ENCODE data around the gene ZNF594. TPM values are rescaled to one million over a fixed set of nuclear protein-coding genes. Genes with fewer than 3 reads are reported as not detected.
"Not testable (repeated sequence)": the region's sequence is repeated elsewhere in the genome, so short reads cannot be mapped to it uniquely, and the experiment has no call there.

Gene ZNF594
- total RNA-seq, 1 experiment from 2014 or later: 1.9 TPM

DNA sequence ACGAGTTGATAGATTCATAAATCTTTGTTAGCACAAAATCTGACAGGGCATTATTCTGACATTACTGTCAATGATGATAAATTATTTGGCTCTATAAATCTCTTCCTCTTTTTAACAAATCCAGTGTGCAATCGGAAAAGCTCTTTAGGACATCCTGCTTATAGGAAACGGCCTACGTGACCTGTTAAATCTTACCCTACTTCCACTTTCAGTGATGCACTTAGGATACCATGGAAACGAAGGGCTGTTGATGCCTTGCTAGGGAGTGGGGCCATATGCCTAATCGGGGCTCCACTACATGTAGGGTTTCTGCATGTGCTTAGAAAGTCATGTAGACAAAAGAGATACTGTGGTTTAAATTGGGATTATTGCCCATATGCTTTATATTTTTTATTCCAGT is 27.2 kb downstream of the ZNF594 start:
- intact Hi-C loops (cut with micrococcal nuclease): no loop called here
- ChIA-PET POLR2A (no interaction called here), CTCF (no interaction called here)
- Mint-ChIP-seq H3K27ac (ENCODE audit: low read depth, unreplicated experiment) (no peak overlapping the region), H3K36me3 (ENCODE audit: insufficient read depth, unreplicated experiment) (no peaks in the 10 kb centered on the region), H3K27me3 (ENCODE audit: insufficient read depth, unreplicated experiment) (peaks cover 5% of the 10 kb centered on the region), H3K4me1 (ENCODE audit: insufficient read depth, unreplicated experiment) (no peaks in the 10 kb centered on the region), H3K4me3 (ENCODE audit: unreplicated experiment) (no peak overlapping the region), H3K9me3 (ENCODE audit: unreplicated experiment) (no peaks in the 10 kb centered on the region)
- TF ChIP-seq, protein P1, sequence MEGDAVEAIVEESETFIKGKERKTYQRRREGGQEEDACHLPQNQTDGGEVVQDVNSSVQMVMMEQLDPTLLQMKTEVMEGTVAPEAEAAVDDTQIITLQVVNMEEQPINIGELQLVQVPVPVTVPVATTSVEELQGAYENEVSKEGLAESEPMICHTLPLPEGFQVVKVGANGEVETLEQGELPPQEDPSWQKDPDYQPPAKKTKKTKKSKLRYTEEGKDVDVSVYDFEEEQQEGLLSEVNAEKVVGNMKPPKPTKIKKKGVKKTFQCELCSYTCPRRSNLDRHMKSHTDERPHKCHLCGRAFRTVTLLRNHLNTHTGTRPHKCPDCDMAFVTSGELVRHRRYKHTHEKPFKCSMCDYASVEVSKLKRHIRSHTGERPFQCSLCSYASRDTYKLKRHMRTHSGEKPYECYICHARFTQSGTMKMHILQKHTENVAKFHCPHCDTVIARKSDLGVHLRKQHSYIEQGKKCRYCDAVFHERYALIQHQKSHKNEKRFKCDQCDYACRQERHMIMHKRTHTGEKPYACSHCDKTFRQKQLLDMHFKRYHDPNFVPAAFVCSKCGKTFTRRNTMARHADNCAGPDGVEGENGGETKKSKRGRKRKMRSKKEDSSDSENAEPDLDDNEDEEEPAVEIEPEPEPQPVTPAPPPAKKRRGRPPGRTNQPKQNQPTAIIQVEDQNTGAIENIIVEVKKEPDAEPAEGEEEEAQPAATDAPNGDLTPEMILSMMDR (IDR thresholded peaks at IDR 0.05; ENCODE audit: unreplicated experiment): no peak
- no peak for DNase-seq (ENCODE audit: unreplicated experiment)
- BruUV-seq (replicated peaks): no TSS peak

DNA sequence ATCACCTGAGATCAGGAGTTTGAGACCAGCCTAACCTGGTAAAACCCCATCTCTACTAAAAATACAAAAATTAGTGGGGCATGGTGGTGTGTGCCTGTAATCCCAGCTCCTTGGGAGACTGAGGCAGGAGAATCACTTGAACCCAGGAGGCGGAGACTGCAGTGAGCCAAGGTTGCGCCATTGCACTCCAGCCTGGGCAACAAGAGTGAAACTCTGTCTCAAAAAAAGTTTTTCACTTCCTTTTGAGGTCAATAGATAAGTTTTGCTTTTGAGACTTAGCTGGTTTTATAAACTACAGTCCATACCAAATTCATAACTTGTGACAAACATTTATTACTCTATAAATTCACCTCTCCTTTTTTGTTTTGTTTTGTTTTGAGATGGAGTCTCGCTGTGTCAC is 29.9 kb downstream of the ZNF594 start:
- POLR2A ChIA-PET: interaction anchor here (0.7 kb wide), 1 partner anchor 708 kb away, joined by 3 read pairs; no protein-coding TSS in a partner anchor
- CTCF ChIA-PET; H3K9me3 Mint-ChIP-seq (ENCODE audit: unreplicated experiment); intact Hi-C loops (cut with micrococcal nuclease); H3K36me3 Mint-ChIP-seq (ENCODE audit: insufficient read depth, unreplicated experiment); DNase-seq (ENCODE audit: unreplicated experiment); H3K4me1 Mint-ChIP-seq (ENCODE audit: insufficient read depth, unreplicated experiment); BruUV-seq (replicated peaks); H3K27ac Mint-ChIP-seq (ENCODE audit: low read depth, unreplicated experiment); H3K4me3 Mint-ChIP-seq (ENCODE audit: unreplicated experiment): not testable (repeated sequence)
- H3K27me3 Mint-ChIP-seq (ENCODE audit: insufficient read depth, unreplicated experiment): peaks cover 26% of the 10 kb centered on the region

DNA sequence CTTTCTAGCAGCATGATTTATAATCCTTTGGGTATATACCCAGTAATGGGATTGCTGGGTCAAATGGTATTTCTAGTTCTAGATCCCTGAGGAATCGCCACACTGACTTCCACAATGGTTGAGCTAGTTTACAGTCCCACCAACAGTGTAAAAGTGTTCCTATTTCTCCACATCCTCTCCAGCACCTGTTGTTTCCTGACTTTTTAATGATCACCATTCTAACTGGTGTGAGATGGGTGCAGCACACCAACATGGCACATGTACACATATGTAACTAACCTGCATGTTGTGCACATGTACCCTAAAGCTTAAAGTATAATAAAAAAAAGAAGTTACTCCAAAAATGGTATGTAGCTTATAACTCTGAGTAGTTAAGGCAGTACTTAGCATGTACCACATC is 31.0 kb downstream of the ZNF594 start:
- DNase-seq (ENCODE audit: unreplicated experiment); H3K36me3 Mint-ChIP-seq (ENCODE audit: insufficient read depth, unreplicated experiment); H3K4me3 Mint-ChIP-seq (ENCODE audit: unreplicated experiment); H3K27ac Mint-ChIP-seq (ENCODE audit: low read depth, unreplicated experiment); intact Hi-C loops (cut with micrococcal nuclease); H3K9me3 Mint-ChIP-seq (ENCODE audit: unreplicated experiment); POLR2A ChIA-PET; H3K4me1 Mint-ChIP-seq (ENCODE audit: insufficient read depth, unreplicated experiment); BruUV-seq (replicated peaks); CTCF ChIA-PET: not testable (repeated sequence)
- peaks cover 26% of the 10 kb centered on the region for H3K27me3 Mint-ChIP-seq (ENCODE audit: insufficient read depth, unreplicated experiment)

DNA sequence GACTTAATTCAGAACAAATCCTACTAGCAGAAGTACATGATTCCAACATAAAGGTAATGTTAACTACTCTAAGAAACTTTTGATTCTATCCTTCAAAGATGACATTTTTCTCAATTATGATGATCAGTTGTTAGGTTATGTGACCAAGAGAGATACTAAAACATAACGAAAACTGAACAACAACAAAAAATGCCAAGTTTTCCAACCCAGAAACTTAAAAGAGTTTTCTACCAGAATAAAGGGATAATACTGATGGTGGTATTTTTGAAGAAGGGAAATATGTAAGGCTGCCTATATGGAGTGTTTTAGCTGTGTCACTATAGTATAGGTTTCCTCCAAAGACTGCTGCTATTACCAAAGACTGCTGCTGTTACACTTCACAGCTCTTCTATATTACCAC is 45.5 kb downstream of the ZNF594 start:
- H3K9me3 Mint-ChIP-seq (ENCODE audit: unreplicated experiment); H3K36me3 Mint-ChIP-seq (ENCODE audit: insufficient read depth, unreplicated experiment); BruUV-seq (replicated peaks); H3K27ac Mint-ChIP-seq (ENCODE audit: low read depth, unreplicated experiment); H3K4me1 Mint-ChIP-seq (ENCODE audit: insufficient read depth, unreplicated experiment); CTCF ChIA-PET; intact Hi-C loops (cut with micrococcal nuclease); POLR2A ChIA-PET; H3K4me3 Mint-ChIP-seq (ENCODE audit: unreplicated experiment); DNase-seq (ENCODE audit: unreplicated experiment): not testable (repeated sequence)
- peaks cover 36% of the 10 kb centered on the region for H3K27me3 Mint-ChIP-seq (ENCODE audit: insufficient read depth, unreplicated experiment)

DNA sequence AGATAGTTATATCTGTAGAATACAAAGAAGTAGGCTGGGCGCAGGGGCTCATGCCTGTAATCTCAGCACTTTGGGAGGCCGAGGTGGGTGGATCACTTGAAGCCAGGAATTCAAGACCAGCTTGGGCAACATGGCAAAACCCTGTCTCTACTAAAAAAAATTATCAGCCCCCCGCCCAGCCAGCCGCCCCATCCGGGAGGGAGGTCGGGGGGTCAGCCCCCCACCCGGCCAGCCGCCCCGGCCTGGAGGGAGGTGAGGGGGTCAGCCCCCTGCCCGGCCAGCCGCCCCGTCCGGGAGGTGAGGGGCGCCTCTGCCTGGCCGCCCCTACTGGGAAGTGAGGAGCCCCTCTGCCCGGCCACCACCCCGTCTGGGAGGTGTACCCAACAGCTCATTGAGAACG is 48.8 kb downstream of the ZNF594 start:
- H3K9me3 Mint-ChIP-seq (ENCODE audit: unreplicated experiment); BruUV-seq (replicated peaks); H3K4me3 Mint-ChIP-seq (ENCODE audit: unreplicated experiment); H3K36me3 Mint-ChIP-seq (ENCODE audit: insufficient read depth, unreplicated experiment); DNase-seq (ENCODE audit: unreplicated experiment); POLR2A ChIA-PET; H3K27ac Mint-ChIP-seq (ENCODE audit: low read depth, unreplicated experiment); H3K4me1 Mint-ChIP-seq (ENCODE audit: insufficient read depth, unreplicated experiment); intact Hi-C loops (cut with micrococcal nuclease): not testable (repeated sequence)
- peaks cover 20% of the 10 kb centered on the region for H3K27me3 Mint-ChIP-seq (ENCODE audit: insufficient read depth, unreplicated experiment)
- CTCF ChIA-PET: interaction anchor here (0.6 kb wide), 1 partner anchor 11 kb away, joined by 3 read pairs; no protein-coding TSS in a partner anchor

DNA sequence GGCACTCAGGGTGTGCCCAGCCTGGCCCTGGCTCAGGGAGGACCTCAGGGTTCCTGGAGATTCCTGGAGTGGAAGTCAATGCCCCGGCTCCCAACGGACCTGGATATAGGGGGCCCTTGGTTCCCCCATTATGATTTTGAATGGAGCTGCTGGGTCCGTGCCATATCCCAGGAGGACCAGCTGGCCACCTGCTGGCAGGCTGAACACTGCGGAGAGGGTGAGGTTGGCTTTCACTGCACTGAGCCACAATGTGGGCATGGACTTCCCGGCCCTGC is 52.3 kb downstream of the ZNF594 start:
- ChIA-PET CTCF (no interaction called here), POLR2A (no interaction called here)
- no peaks in the 10 kb centered on the region for H3K27me3 Mint-ChIP-seq (ENCODE audit: insufficient read depth, unreplicated experiment)
- H3K9me3 Mint-ChIP-seq (ENCODE audit: unreplicated experiment): no peaks in the 10 kb centered on the region
- no TSS peak for BruUV-seq (replicated peaks)
- no peak overlapping the region for H3K27ac Mint-ChIP-seq (ENCODE audit: low read depth, unreplicated experiment)
- TF ChIP-seq, protein P1 (IDR thresholded peaks at IDR 0.05; ENCODE audit: unreplicated experiment): no peak
- no peaks in the 10 kb centered on the region for H3K4me1 Mint-ChIP-seq (ENCODE audit: insufficient read depth, unreplicated experiment)
- no peaks in the 10 kb centered on the region for H3K36me3 Mint-ChIP-seq (ENCODE audit: insufficient read depth, unreplicated experiment)
- intact Hi-C loops (cut with micrococcal nuclease): no loop called here
- no peak overlapping the region for H3K4me3 Mint-ChIP-seq (ENCODE audit: unreplicated experiment)
- DNase-seq (ENCODE audit: unreplicated experiment): no peak

All from MCF 10A (cell line).